HG03159 (cell line): ENCODE measurements around the gene LAPTM5.

Experiments used
- ATAC-seq: cut with Tn5 transposase; IDR thresholded peaks from one replicate; pipeline ENCODE4 v1.9.1; 2021; ENCODE audit warnings: mild to moderate bottlenecking, moderate library complexity; ENCODE audit not compliant: unreplicated experiment

LAPTM5 gene

GRCh38 chr1:30718636-30719405, 38.8 kb downstream of the LAPTM5 start:
- ATAC-seq: peak; percentile 54

- ATAC-seq: peak; percentile 82
Measured at GRCh38 chr1:30718091-30718635, 39.4 kb downstream of the LAPTM5 start.

DNA sequence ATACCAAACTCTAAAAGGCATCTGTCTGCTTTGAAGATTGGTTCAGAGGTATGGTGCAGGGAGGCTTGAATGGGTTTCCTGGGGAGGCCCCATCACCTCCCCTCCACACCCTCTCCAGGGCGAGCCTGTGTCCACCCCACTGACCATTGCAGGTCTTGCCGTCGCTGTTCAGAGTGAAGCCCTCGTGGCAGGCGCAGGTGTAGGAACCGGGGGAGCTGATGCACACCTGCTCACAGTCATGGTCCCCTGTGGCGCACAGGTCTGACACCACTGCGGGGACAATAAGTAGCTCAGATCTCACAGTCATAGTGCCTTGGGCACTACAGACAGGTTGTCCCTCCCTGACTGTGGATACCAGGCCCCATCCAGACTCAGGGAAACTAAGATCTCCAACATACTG, 40.9 kb downstream of the LAPTM5 start:
- no peak for ATAC-seq

DNA sequence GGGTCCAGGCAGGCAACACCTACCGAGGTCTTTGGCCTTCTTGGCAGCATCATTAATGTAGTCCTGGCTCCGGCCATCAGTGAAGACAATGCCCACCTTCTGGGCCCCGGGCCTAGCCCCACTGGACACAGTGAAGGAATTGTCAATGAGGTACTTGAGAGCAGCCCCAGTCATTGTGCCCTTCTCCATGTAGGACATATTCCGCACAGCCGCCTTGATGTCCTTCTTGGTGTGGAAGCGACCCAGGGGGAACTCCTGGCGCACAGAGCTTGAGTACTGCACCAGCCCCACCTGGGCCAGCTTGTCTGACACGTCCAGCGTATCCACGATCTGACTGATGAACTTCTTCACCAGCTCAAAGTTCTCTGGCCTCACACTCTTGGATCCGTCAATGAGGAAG, 41.7 kb downstream of the LAPTM5 start:
- no peak for ATAC-seq

GRCh38 chr1:30715216-30715615, 42.4 kb downstream of the LAPTM5 start:
- ATAC-seq: no peak

DNA sequence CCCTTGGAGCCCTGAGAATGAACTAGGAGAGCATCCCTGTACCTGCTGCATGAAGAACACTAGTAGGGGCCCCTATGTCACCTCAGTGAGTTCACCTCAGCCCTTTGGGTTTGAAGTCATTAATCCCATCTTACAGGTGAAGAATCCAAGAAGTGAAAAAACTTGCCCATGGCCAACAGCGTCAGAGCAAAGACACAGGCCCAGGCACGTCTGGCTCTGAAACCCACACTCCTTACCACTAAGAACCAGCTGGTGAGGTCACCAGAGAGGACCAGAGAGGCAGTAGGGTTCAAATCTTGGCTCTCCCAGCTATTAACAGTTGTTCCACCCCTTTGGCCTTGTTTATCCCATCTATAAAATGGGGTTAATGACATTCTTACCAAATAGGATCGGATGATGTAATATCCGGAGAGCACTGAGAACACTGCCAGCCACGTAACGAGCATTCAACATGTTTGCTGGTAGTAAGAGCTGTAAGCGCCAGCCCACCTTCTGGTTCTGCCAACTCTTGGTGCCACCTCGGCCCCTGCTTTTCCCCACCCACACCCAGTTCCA, 43.0 kb downstream of the LAPTM5 start:
- ATAC-seq: no peak

- no peak for ATAC-seq
Measured at GRCh38 chr1:30714025-30714424, 43.5 kb downstream of the LAPTM5 start.

- ATAC-seq: no peak
Measured at GRCh38 chr1:30713311-30713710, 44.3 kb downstream of the LAPTM5 start.

GRCh38 chr1:30712583-30712982, 45.0 kb downstream of the LAPTM5 start:
- ATAC-seq: no peak

GRCh38 chr1:30710407-30710806, 47.2 kb downstream of the LAPTM5 start:
- ATAC-seq: no peak

GRCh38 chr1:30708361-30708728, 49.2 kb downstream of the LAPTM5 start:
- ATAC-seq: no peak

DNA sequence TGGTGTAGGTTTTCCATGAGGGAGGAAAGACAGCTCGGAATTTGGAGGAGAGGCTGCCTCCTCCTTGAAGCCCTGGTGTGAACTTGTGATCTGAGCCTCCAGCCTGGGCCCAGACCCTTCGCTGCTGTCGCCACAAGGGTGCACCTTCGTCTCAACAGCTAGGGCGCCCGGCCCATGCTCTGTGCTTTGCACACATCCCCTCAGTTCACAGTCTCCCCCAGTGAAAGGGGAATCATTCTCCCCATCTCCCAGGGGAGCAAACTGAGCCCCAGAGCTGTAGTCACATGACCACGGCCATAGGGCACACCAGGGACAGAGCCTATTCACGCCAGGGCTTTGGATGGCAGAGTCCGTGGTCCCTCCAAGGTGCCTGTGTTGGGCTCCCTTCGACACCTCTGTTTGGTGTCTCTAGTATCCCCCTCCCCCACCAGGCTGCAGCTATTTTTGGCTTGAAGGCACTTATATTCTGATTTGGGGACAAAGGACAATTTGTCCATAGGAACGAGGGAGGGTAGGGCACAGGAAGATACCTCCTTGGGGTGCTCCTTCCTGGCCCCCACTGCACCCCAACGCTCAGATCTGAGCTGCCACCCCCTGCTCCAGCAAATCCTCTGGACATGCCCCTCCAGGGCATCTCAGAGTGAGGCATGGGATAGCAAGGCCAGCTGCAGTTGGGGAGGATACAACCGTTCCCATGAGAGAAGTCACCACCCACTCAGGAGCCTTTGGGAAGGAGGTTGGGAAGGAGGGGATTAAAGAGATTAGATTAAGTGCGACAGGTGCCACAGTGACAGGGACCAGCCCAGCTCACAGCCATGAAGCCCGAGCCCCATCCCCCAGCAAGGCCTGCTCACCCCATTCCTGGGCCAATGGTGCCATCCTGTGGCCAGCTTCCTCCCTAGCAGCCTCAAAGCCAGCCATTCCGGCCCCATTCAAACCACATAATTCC, 49.9 kb downstream of the LAPTM5 start:
- ATAC-seq: no peak

- ATAC-seq: no peak
Measured at GRCh38 chr1:30706528-30706927, 51.0 kb downstream of the LAPTM5 start.

DNA sequence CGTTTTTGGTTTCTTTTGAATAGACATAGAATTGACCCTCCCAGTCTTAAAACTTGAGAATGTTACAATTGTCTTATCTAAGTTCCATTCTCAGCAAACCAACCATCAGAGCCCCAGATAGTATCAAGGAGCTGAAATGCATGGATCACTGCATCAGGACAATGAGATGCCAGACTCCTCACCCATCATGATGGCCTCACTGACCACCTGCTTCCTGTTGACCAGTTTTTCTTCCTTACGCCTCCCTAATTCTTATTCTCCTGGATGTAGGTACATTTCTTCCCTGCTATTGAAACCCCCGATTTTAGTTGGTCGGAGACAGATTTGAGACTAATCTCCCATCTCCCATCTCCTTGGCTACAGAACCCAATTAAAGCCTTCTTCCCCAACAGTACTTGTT, 51.9 kb downstream of the LAPTM5 start:
- ATAC-seq: no peak

DNA sequence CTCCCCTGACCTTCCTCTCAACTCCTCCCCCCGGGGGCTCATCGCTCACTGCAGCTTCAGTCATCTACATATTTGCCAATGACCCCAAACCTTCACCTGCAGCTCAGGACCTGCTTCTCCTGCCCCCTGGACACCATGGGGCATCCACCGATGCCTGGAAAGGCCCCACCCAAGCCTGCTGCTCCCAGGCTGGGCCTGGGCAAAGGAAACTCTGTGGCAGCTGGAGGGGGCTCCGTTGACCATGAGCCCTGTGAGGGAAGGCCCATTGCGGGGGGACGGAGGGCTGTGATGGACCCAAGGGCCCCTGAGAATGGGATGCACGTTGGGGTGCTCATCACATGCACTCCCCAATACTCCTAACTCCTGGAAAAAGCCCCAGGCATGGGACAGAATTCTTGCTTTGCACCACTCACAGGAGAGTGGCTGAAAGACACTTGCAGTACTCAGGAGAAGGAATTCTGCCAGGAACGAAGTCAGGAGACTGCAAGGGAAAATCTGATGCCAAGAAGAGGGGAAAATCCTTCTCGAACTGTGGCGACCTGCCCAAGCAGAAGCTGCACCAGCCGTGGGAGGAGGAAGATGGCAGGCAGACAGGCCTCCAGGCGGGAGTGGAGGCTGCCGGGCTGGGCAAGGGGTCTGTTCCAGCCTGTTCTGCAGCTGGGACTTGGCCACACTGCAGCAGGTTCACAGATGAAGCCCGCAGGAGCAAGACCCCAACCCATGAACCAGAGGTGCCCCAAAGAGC, 52.6 kb downstream of the LAPTM5 start:
- ATAC-seq: no peak

DNA sequence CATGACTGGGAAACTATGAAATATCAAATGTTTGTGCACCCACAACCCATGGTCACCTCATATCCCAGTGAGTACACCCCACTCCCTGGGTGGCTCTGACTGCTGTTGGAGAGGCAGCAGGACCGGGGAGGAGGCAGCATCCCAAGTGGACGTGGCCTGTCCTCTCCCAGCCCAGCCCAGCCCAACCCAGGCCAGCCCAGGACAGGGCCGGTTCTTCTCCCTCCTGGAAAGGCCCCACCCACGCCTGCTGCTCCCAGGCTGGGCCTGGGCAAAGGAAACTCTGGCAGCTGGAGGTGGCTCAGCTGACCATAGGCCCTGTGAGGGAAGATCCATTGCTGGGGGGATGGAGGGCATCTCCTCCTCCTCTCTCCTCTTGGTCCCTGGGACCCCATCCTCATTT, 53.3 kb downstream of the LAPTM5 start:
- ATAC-seq: no peak

DNA sequence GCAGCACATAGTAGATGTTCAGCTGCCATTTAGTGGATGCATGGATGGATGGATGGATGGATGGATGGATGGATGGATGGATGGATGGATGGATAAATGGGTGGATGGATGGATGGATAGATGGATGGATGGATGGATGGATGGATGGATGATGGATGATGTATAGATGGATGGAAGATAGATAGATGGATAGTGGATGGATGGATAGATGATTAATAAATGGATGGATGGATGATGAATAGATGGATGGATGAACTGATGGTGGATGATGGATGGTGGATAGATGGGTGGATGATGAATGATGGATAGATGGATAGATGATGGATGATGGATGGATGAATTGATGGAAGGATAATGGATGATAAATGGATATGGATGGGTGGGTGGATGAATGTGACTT, 54.8 kb downstream of the LAPTM5 start:
- no peak for ATAC-seq

- no peak for ATAC-seq
Measured at GRCh38 chr1:30701258-30701633, 56.3 kb downstream of the LAPTM5 start.

DNA sequence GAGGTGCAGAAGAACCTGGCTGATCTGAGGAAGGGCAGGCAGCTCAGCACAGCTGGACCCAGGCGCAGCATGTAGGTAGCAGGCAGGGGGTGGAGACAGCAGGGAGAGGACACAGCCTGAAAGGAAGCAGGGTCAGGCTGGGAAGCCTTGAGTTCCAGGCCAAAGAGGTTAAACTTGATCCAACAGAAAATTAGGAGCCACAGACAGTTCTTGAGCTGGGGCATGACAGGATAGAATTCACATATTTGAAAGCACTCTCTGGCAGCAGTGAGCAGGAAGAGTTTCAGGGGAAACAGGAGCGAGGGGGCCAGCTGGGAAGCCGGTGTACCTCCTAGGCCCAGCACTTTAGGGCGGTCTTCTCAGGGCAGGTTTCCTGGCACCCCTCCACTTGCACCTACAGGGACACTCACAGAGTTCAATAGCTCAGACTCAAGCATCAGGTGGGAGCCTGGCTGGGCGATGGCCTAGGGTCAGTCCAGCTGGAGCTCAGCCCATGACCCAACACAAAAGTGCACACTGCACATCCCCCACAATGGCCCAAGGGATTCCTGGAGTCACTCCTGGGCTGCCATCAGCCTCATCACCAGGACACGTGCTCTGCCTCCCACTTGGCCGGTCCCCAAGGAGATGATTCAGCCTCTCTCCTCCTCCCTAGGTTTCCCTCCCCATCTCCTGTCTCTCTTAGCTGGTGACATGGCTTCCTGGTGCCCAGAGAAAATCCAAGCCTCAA, 56.9 kb downstream of the LAPTM5 start:
- ATAC-seq: no peak

DNA sequence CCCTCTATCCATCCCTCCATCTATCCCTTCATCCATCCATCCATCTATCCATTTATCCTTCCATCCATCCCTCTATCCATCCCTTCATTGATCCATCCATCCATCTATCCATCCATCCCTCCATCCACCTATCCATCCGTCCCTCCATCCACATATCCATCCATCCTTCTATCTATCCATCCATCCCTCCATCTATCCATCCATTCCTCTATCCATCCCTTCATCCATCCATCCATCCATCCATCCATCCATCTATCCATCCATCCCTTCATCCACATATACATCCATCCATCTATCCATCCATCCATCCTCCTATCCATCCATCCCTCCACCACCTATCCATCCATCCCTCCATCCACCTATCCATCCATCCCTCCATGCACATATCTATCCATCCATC, 57.8 kb downstream of the LAPTM5 start:
- ATAC-seq: no peak
